HG03439 (cell line): ENCODE results near the gene YAP1.
A peak's percentile ranks its signal among the peaks of the same experiment; 100 is the strongest.

Experiments
- ATAC-seq: cut with Tn5 transposase; IDR thresholded peaks from one replicate; pipeline ENCODE4 v1.9.1; 2021; ENCODE audit warnings: mild to moderate bottlenecking, moderate library complexity; ENCODE audit not compliant: unreplicated experiment

Gene YAP1

GRCh38 chr11:102269927-102270326, 159.7 kb downstream of the YAP1 start:
- ATAC-seq = no peak

GRCh38 chr11:102272047-102272824, 162.0 kb downstream of the YAP1 start:
- no peak for ATAC-seq

GRCh38 chr11:102274628-102275027, 164.4 kb downstream of the YAP1 start:
- ATAC-seq = no peak

- ATAC-seq = no peak
Measured at GRCh38 chr11:102276362-102276761, 166.1 kb downstream of the YAP1 start.

- ATAC-seq = no peak
Measured at GRCh38 chr11:102276783-102277182, 166.5 kb downstream of the YAP1 start.

- ATAC-seq = peak; percentile 72
Measured at GRCh38 chr11:102279641-102280170, 169.5 kb downstream of the YAP1 start.

- no peak for ATAC-seq
Measured at GRCh38 chr11:102280245-102280833, 170.1 kb downstream of the YAP1 start.
